A673 (cell line): ENCODE results near the gene ANKRD13B. TPM values are rescaled to one million over a fixed set of nuclear protein-coding genes. Genes with fewer than 3 reads are reported as not detected.

ENCODE experiments used
- BruUV-seq: library from RNA; stranded (reverse); fragments of 400-500 nt; replicated peaks from 2 replicates; lab custom pipeline; 2021; lab: Mats Ljungman, UMichigan
- CTCF ChIA-PET: fragments of 300-600 bp; sonication (Branson Sonifier 250); formaldehyde crosslinking; loops from one replicate; lab custom pipeline; 2022; ENCODE audit warnings: antibody characterized with exemption; lab: Charles Lee
- POLR2A ChIA-PET: fragments of 300-600 bp; sonication (Branson Sonifier 250); formaldehyde crosslinking; loops from one replicate; lab custom pipeline; 2022; ENCODE audit warnings: antibody characterized with exemption; ENCODE audit not compliant: low non-redundant PET; lab: Charles Lee
- DNase-seq: peaks from one replicate; pipeline ENCODE4 v3.0.0-alpha.2; 2015; ENCODE audit warnings: low spot score
- H3K27ac ChIP-seq: fragments of 200-600 bp; sonication (generic); 2 replicates; pipeline ENCODE4 v1.5.1; 2016; ENCODE audit warnings: mixed run types, low read depth, mild to moderate bottlenecking, mixed read lengths, antibody characterized with exemption, low read length; ENCODE audit not compliant: poor library complexity, severe bottlenecking
- H3K27me3 ChIP-seq: fragments of 200-600 bp; sonication (generic); replicated peaks from 2 replicates; pipeline ENCODE4 v1.6.1; 2017; ENCODE audit warnings: mixed run types, low read depth, mild to moderate bottlenecking, mixed read lengths, antibody characterized with exemption, low read length; ENCODE audit not compliant: insufficient read depth, poor library complexity
- H3K36me3 ChIP-seq: fragments of 200-600 bp; sonication (generic); 2 replicates; pipeline ENCODE4 v1.6.1; 2016; ENCODE audit warnings: mixed run types, mild to moderate bottlenecking, mixed read lengths, antibody characterized with exemption, low read length; ENCODE audit not compliant: insufficient read depth, poor library complexity, severe bottlenecking
- H3K4me1 ChIP-seq: fragments of 200-600 bp; sonication (generic); 2 replicates; pipeline ENCODE4 v1.6.1; 2017; ENCODE audit warnings: mixed run types, mild to moderate bottlenecking, mixed read lengths, antibody characterized with exemption, low read length; ENCODE audit not compliant: insufficient read depth, poor library complexity, severe bottlenecking
- H3K4me3 ChIP-seq: fragments of 200-600 bp; sonication (generic); 2 replicates; pipeline ENCODE4 v1.5.1; 2016; ENCODE audit warnings: low read depth, mixed run types, mild to moderate bottlenecking, mixed read lengths, low read length; ENCODE audit not compliant: poor library complexity, severe bottlenecking
- H3K9me3 ChIP-seq: fragments of 200-600 bp; sonication (generic); 2 replicates; pipeline ENCODE4 v1.6.1; 2016; ENCODE audit warnings: mixed run types, low read depth, mild to moderate bottlenecking, mixed read lengths, antibody characterized with exemption, low read length; ENCODE audit not compliant: poor library complexity, severe bottlenecking
- CTCF ChIP-seq: fragments of 300-800, 200-600 bp; sonication (generic); conservative IDR thresholded peaks from 2 replicates; pipeline ENCODE4 v1.5.1; 2017; ENCODE audit warnings: low read depth, mild to moderate bottlenecking, antibody characterized with exemption, low read length, moderate library complexity, mixed read lengths
- EZH2 ChIP-seq: fragments of 200-600 bp; sonication (generic); IDR thresholded peaks from 2 replicates; pipeline ENCODE4 v1.6.1; 2017; ENCODE audit warnings: borderline replicate concordance, low read depth, mild to moderate bottlenecking, mixed read lengths, antibody characterized with exemption, low read length; ENCODE audit not compliant: poor library complexity, severe bottlenecking
- intact Hi-C: fragments of 100-400 bp; cut with micrococcal nuclease; formaldehyde crosslinking; loops from one replicate; pipeline ENCODE4 v1.10.0; 2022; ENCODE audit not compliant: unreplicated experiment
- total RNA-seq: library from RNA; stranded (reverse); gene quantifications from 2 replicates; pipeline ENCODE4 v1.2.3, GENCODE V29; 2021

ANKRD13B gene
- total RNA-seq, 1 experiment from 2014 or later: 81.5 TPM

- TF ChIP-seq EZH2 (no peak), CTCF (no peak)
- ChIA-PET CTCF (interaction anchor here (0.5 to 0.6 kb wide), 2 partner anchors 9 to 446 kb away, joined by 4 to 6 read pairs; no protein-coding TSS in a partner anchor), POLR2A (no interaction called here)
- intact Hi-C loops: no loop called here
- no peak for DNase-seq
- Histone ChIP-seq H3K4me3 (no peak overlapping the region), H3K9me3 (no peaks in the 10 kb centered on the region), H3K36me3 (peaks cover 40% of the 10 kb centered on the region), H3K27me3 (no peaks in the 10 kb centered on the region), H3K4me1 (peaks cover 19% of the 10 kb centered on the region), H3K27ac (no peak overlapping the region)
- no TSS peak for BruUV-seq
Observed at GRCh38 chr17:29571883-29572681, 20.9 kb upstream of the ANKRD13B start.

GRCh38 chr17:29572691-29573557, 20.0 kb upstream of the ANKRD13B start:
- no TSS peak for BruUV-seq
- Histone ChIP-seq H3K27me3 (no peaks in the 10 kb centered on the region), H3K36me3 (peaks cover 48% of the 10 kb centered on the region), H3K9me3 (no peaks in the 10 kb centered on the region), H3K4me1 (peaks cover 19% of the 10 kb centered on the region), H3K27ac (no peak overlapping the region), H3K4me3 (no peak overlapping the region)
- POLR2A ChIA-PET: no interaction called here
- intact Hi-C loops: no loop called here
- DNase-seq: peak; percentile 66
- CTCF ChIA-PET: interaction anchor here (0.5 to 0.7 kb wide), 4 partner anchors 8 to 447 kb away, joined by 3 to 6 read pairs (median 4); no protein-coding TSS in a partner anchor
- no peak for TF ChIP-seq EZH2
- peak; percentile 60 for TF ChIP-seq CTCF

GRCh38 chr17:29573558-29573869, 19.4 kb upstream of the ANKRD13B start:
- H3K9me3 ChIP-seq: no peaks in the 10 kb centered on the region
- intact Hi-C loops: no loop called here
- H3K27me3 ChIP-seq: no peaks in the 10 kb centered on the region
- POLR2A ChIA-PET: no interaction called here
- CTCF ChIA-PET: no interaction called here
- H3K4me1 ChIP-seq: peaks cover 23% of the 10 kb centered on the region
- no peak overlapping the region for H3K4me3 ChIP-seq
- H3K36me3 ChIP-seq: peaks cover 53% of the 10 kb centered on the region
- BruUV-seq: TSS peak; percentile 50
- TF ChIP-seq CTCF (no peak), EZH2 (no peak)
- no peak for DNase-seq
- no peak overlapping the region for H3K27ac ChIP-seq
